Neural progenitor cell (in vitro differentiated cells): ENCODE measurements around the gene SETD2.

Experiments
- CTCF ChIP-seq: fragments of 200-600 bp; sonication (generic); IDR thresholded peaks from 2 replicates; pipeline ENCODE4 v1.5.1; 2017; ENCODE audit warnings: antibody characterized with exemption, mild to moderate bottlenecking
- EZH2 ChIP-seq: fragments of 200-600 bp; sonication (generic); IDR thresholded peaks from 2 replicates; pipeline ENCODE4 v1.6.1; 2017; ENCODE audit warnings: antibody characterized with exemption, mild to moderate bottlenecking, moderate library complexity
- EZH2phosphoT487 ChIP-seq: fragments of 200-600 bp; sonication (generic); IDR thresholded peaks from 2 replicates; pipeline ENCODE4 v1.6.1; 2017; ENCODE audit warnings: antibody characterized with exemption

DNA sequence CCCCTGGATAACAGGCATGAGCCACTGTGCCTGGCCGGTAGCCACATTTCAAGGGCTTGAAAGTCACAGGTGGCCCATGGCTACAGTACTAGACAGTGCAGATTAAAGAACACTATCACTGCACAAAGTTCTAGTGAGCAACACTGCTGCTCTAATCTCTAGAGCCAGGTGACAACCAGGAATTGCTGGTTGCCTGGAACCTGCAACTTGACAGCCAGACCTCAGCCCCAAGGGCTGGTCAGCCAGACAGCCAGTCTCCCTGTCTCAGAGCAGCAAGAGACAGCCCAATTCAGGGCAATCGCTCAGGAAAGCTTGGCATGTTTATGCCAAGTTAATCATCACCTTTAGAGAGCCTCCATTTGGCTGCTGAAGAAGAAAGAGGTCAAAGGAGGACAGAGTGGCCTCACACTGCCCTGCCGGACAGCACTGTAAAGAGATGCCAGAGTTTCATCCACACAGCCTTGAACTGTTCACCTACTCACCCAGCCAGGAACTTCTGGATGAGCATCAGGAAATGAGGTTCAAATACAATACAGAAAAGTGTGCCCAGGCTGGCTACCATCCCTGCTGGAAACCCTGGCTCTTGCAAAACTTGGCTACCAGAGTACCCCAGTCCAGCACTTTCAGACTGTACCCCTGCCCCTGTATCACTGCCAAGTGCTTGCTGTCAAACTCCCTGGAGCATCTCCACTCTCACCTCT is 193.4 kb downstream of the SETD2 start:
- TF ChIP-seq CTCF (no peak), EZH2 (no peak), EZH2phosphoT487 (no peak)
